HCT116 (cell line): ENCODE results near the gene KMT2E. TPM values are rescaled to one million over a fixed set of nuclear protein-coding genes. Genes with fewer than 3 reads are reported as not detected.

Experiments used
- ATAC-seq: fragments of 200-7000 bp; cut with Tn5 transposase; 2 replicates; pipeline ENCODE4 v1.9.1; 2020; ENCODE audit warnings: mild to moderate bottlenecking, moderate library complexity
- BruUV-seq: library from RNA; stranded (reverse); fragments of 400-500 nt; replicated peaks from 2 replicates; lab custom pipeline; 2021; lab: Mats Ljungman, UMichigan
- CTCF ChIA-PET: fragments of 300-600 bp; sonication (Branson Sonifier 250); formaldehyde crosslinking; loops from one replicate; lab custom pipeline; 2021; ENCODE audit warnings: antibody characterized with exemption; lab: Charles Lee
- POLR2A ChIA-PET: fragments of 300-600, 350-600 bp; sonication (Branson Sonifier 250); formaldehyde crosslinking; loops from one replicate; lab custom pipeline; 2021; ENCODE audit warnings: antibody characterized with exemption; lab: Charles Lee
- RAD21 ChIA-PET, 2 experiments: fragments of 300-600 bp; sonication (Branson Sonifier 250); formaldehyde crosslinking; loops; one replicate each; lab custom pipeline; 2023; ENCODE audit warnings: low total read pairs in 2 of 2; ENCODE audit not compliant: uncharacterized antibody in 2 of 2, unreplicated experiment in 2 of 2, low non-redundant PET in 1 of 2; lab: Charles Lee
- DNase-seq: peaks from one replicate; pipeline ENCODE4 v3.0.0-alpha.2; 2010; ENCODE audit warnings: low read depth, low spot score
- H2AFZ ChIP-seq: fragments of 200-600 bp; shearing (Covaris generic), sonication (generic); 2 replicates; pipeline ENCODE4 v1.6.1; 2017; ENCODE audit warnings: low read depth, mixed run types, mixed read lengths, antibody characterized with exemption, low read length; ENCODE audit not compliant: poor library complexity, severe bottlenecking
- H3K27ac ChIP-seq: 2 replicates; pipeline ENCODE4 v1.5.1; 2012; ENCODE audit warnings: low read depth, low read length
- H3K27me3 ChIP-seq: fragments of 200-600 bp; sonication (generic); 2 replicates; pipeline ENCODE4 v1.6.1; 2016; ENCODE audit warnings: mixed run types, low read length, mixed read lengths; ENCODE audit not compliant: insufficient read depth
- H3K36me3 ChIP-seq, 2 experiments: fragments of 200-500 bp in 1 of 2; fragments of 200-600 bp in 1 of 2; sonication (Bioruptor generic) in 1 of 2; sonication (generic) in 1 of 2; 2 replicates each; pipeline versions ENCODE4 v1.5.1 to v1.6.1; 2014 to 2016; ENCODE audit warnings: low read length in 2 of 2, inconsistent platforms in 1 of 2, mixed read lengths in 1 of 2, mixed run types in 1 of 2; ENCODE audit not compliant: insufficient read depth in 2 of 2, control insufficient read depth in 1 of 2
- H3K4me1 ChIP-seq, 2 experiments: fragments of 200-600 bp in 1 of 2; sonication (generic) in 1 of 2; 2 replicates each; pipeline versions ENCODE4 v1.5.1 to v1.6.1; 2012 to 2017; ENCODE audit warnings: low read length in 2 of 2, inconsistent platforms in 1 of 2, mild to moderate bottlenecking in 1 of 2, mixed read lengths in 1 of 2, mixed run types in 1 of 2, moderate library complexity in 1 of 2; ENCODE audit not compliant: insufficient read depth in 2 of 2, control insufficient read depth in 1 of 2
- H3K4me2 ChIP-seq: fragments of 200-600 bp; sonication (generic); 2 replicates; pipeline ENCODE4 v1.6.1; 2017; ENCODE audit warnings: mixed run types, low read length, mixed read lengths
- H3K4me3 ChIP-seq, 2 experiments: fragments of 200-600 bp in 1 of 2; sonication (generic) in 1 of 2; replicated peaks in 1 of 2; 2 replicates each; pipeline ENCODE4 v1.5.1; 2011 to 2016; ENCODE audit warnings: low read length in 2 of 2, control low read depth in 1 of 2, low read depth in 1 of 2, mild to moderate bottlenecking in 1 of 2, mixed read lengths in 1 of 2, mixed run types in 1 of 2
- H3K79me2 ChIP-seq: fragments of 200-600 bp; sonication (generic); 2 replicates; pipeline ENCODE4 v1.6.1; 2017; ENCODE audit warnings: mild to moderate bottlenecking, mixed run types, low read length, moderate library complexity, mixed read lengths; ENCODE audit not compliant: insufficient read depth
- H3K9ac ChIP-seq: fragments of 200-600 bp; sonication (generic); 2 replicates; pipeline ENCODE4 v1.6.1; 2016; ENCODE audit warnings: low read length, mixed read lengths
- H3K9me2 ChIP-seq: fragments of 200-600 bp; sonication (generic), shearing (Covaris generic); 2 replicates; pipeline ENCODE4 v1.6.1; 2017; ENCODE audit warnings: mixed run types, mild to moderate bottlenecking, moderate library complexity; ENCODE audit not compliant: insufficient read depth
- H3K9me3 ChIP-seq, 2 experiments: fragments of 200-500 bp in 1 of 2; fragments of 200-600 bp in 1 of 2; sonication (Bioruptor generic) in 1 of 2; sonication (generic) in 1 of 2; 2 replicates each; pipeline ENCODE4 v1.6.1; 2014 to 2017; ENCODE audit warnings: low read length in 2 of 2, mixed read lengths in 2 of 2, inconsistent platforms in 1 of 2, low read depth in 1 of 2, mild to moderate bottlenecking in 1 of 2, mixed run types in 1 of 2, moderate library complexity in 1 of 2; ENCODE audit not compliant: control insufficient read depth in 1 of 2, insufficient read depth in 1 of 2
- H4K20me1 ChIP-seq: fragments of 200-600 bp; sonication (generic), shearing (Covaris generic); 2 replicates; pipeline ENCODE4 v1.6.1; 2017; ENCODE audit warnings: mixed run types, mild to moderate bottlenecking, moderate library complexity; ENCODE audit not compliant: insufficient read depth
- CBX3 ChIP-seq: IDR thresholded peaks from 2 replicates; pipeline ENCODE4 v1.6.1; 2012; ENCODE audit warnings: low read depth
- CEBPB ChIP-seq: IDR thresholded peaks from 2 replicates; pipeline ENCODE4 v1.6.1; 2012; ENCODE audit warnings: low read depth
- CTCF ChIP-seq, 3 experiments: fragments of 200-600 bp in 1 of 3; sonication (generic) in 1 of 3; IDR thresholded peaks in 2 of 3; conservative IDR thresholded peaks in 1 of 3; 2 replicates each; pipeline ENCODE4 v1.5.1; 2012 to 2017; ENCODE audit warnings: low read depth in 2 of 3, low read length in 2 of 3, antibody characterized with exemption in 1 of 3, borderline replicate concordance in 1 of 3, control low read depth in 1 of 3, mild to moderate bottlenecking in 1 of 3, mixed read lengths in 1 of 3, mixed run types in 1 of 3, moderate library complexity in 1 of 3; ENCODE audit not compliant: insufficient read depth in 1 of 3
- EGR1 ChIP-seq: IDR thresholded peaks from 2 replicates; pipeline ENCODE4 v1.6.1; 2012; ENCODE audit warnings: low read depth
- FOSL1 ChIP-seq: IDR thresholded peaks from 2 replicates; pipeline ENCODE4 v1.6.1; 2012; ENCODE audit warnings: low read depth
- POLR2A ChIP-seq: IDR thresholded peaks from 2 replicates; pipeline ENCODE4 v1.7.0; 2011; ENCODE audit warnings: borderline replicate concordance; ENCODE audit not compliant: insufficient read depth, insufficient read length; ENCODE audit errors: extremely low read depth
- SIN3A ChIP-seq: IDR thresholded peaks from 2 replicates; pipeline ENCODE4 v1.6.1; 2012; ENCODE audit warnings: low read depth
- SP1 ChIP-seq: IDR thresholded peaks from 2 replicates; pipeline ENCODE4 v1.6.1; 2012; ENCODE audit warnings: low read depth
- SRF ChIP-seq: IDR thresholded peaks from 2 replicates; pipeline ENCODE4 v1.6.1; 2012; ENCODE audit warnings: low read depth
- TCF7L2 ChIP-seq: IDR thresholded peaks from 2 replicates; pipeline ENCODE4 v1.7.0; 2011; ENCODE audit warnings: borderline replicate concordance, inconsistent platforms; ENCODE audit not compliant: insufficient read depth, insufficient read length; ENCODE audit errors: extremely low read depth
- YY1 ChIP-seq: IDR thresholded peaks from 2 replicates; pipeline ENCODE4 v1.6.1; 2011; ENCODE audit warnings: low read length, low read depth, moderate library complexity, mild to moderate bottlenecking; ENCODE audit not compliant: insufficient replicate concordance; ENCODE audit errors: extremely low read depth
- intact Hi-C: fragments of 100-400 bp; cut with micrococcal nuclease; formaldehyde crosslinking; loops from 2 replicates; pipeline ENCODE4 v1.10.0; 2022
- total RNA-seq: library from RNA; stranded (reverse); gene quantifications from one replicate; pipeline ENCODE4 v1.2.1, GENCODE V29; 2021; ENCODE audit not compliant: unreplicated experiment

KMT2E gene
- total RNA-seq, 1 experiment from 2014 or later, result 39.8 TPM

- Histone ChIP-seq H2AFZ (no peak overlapping the region), H4K20me1 (peaks cover 5% of the 10 kb centered on the region; the same call in 1 of the 2 replicates), H3K9me3 (no peaks in the 10 kb centered on the region), H3K79me2 (peaks cover 15% of the 10 kb centered on the region), H3K27ac (no peak overlapping the region), H3K4me2 (peak overlapping the region; percentile 84), H3K9me2 (no peaks in the 10 kb centered on the region), H3K4me3 (peak overlapping the region; percentile 89 to 95; a peak in 3 of 4 replicates), H3K36me3 (no peaks in the 10 kb centered on the region), H3K4me1 (peaks cover 11 to 43% of the 10 kb centered on the region in 2 experiments; a peak in 3 of 4 replicates), H3K27me3 (no peaks in the 10 kb centered on the region), H3K9ac (peak overlapping the region; percentile 96)
- no TSS peak for BruUV-seq
- intact Hi-C loops, result no loop called here
- TF ChIP-seq EGR1, result no peak
- no peak for TF ChIP-seq CTCF (IDR thresholded peaks at IDR 0.05 in 2 of 3, conservative IDR thresholded peaks at IDR 0.05 in 1 of 3; ENCODE audit: borderline replicate concordance in 1 of 3, insufficient read depth in 1 of 3, low read depth in 2 of 3, low read length in 2 of 3)
- no peak for TF ChIP-seq FOSL1
- no peak for TF ChIP-seq TCF7L2
- CTCF ChIA-PET, result interaction anchor here (0.9 kb wide), 1 partner anchor 29 kb away, joined by 3 read pairs; no protein-coding TSS in a partner anchor
- RAD21 ChIA-PET, result no interaction called here
- POLR2A ChIA-PET, result no interaction called here
- no peak for DNase-seq
- ATAC-seq, result no peak
Observed at GRCh38 chr7:105010504-105011130, 3.4 kb upstream of the KMT2E start.

GRCh38 chr7:105011141-105011830, 2.7 kb upstream of the KMT2E start:
- Histone ChIP-seq H3K9ac (peak overlapping the region; percentile 96), H3K4me2 (peak overlapping the region; percentile 84), H3K36me3 (no peaks in the 10 kb centered on the region), H4K20me1 (peaks cover 5% of the 10 kb centered on the region; the same call in 1 of the 2 replicates), H3K9me3 (no peaks in the 10 kb centered on the region), H3K4me3 (peak overlapping the region; percentile 89 to 95), H3K27me3 (no peaks in the 10 kb centered on the region), H2AFZ (no peak overlapping the region), H3K79me2 (peaks cover 22% of the 10 kb centered on the region), H3K9me2 (no peaks in the 10 kb centered on the region), H3K27ac (peak overlapping the region; percentile 98), H3K4me1 (peaks cover 16 to 49% of the 10 kb centered on the region in 2 experiments; a peak in 3 of 4 replicates)
- POLR2A ChIA-PET, result no interaction called here
- ATAC-seq, result no peak
- intact Hi-C loops, result no loop called here
- no peak for DNase-seq
- RAD21 ChIA-PET, result no interaction called here
- CTCF ChIA-PET, result no interaction called here
- no TSS peak for BruUV-seq
- TF ChIP-seq YY1 (no peak), CTCF (IDR thresholded peaks at IDR 0.05 in 2 of 3, conservative IDR thresholded peaks at IDR 0.05 in 1 of 3; ENCODE audit: borderline replicate concordance in 1 of 3, insufficient read depth in 1 of 3, low read depth in 2 of 3, low read length in 2 of 3) (no peak), POLR2A (no peak), SRF (no peak), CEBPB (no peak), CBX3 (no peak), SIN3A (no peak), SP1 (no peak)
